ENCODE data around the gene DRG2. TPM values are rescaled to one million over a fixed set of nuclear protein-coding genes. Genes with fewer than 3 reads are reported as not detected.

The DRG2 gene
- total and polyA plus RNA-seq, 2 donors (not counting 3 experiments of a cell fraction or from before 2014, with no cell fraction given), result 50.2 to 60.4 TPM

GRCh38 chr17:18069101-18069500 is 18.6 kb upstream of the DRG2 start:
- no peak overlapping the region for H3K27ac ChIP-seq (ENCODE audit: insufficient read depth, low read depth, low read length)
- dilution Hi-C loops (cut with MboI; ENCODE audit: extremely low pct_ligation_motif_present, low sequenced_read_pairs) (no loop called here), intact Hi-C loops (cut with micrococcal nuclease) (no loop called here)
- BruUV-seq (replicated peaks), result no TSS peak
- no peaks in the 10 kb centered on the region for H3K9me3 ChIP-seq (replicated peaks; ENCODE audit: control insufficient read depth, insufficient read depth, low read length)
- H3K4me2 ChIP-seq (ENCODE audit: insufficient read depth, low read length), result no peak overlapping the region
- no peaks in the 10 kb centered on the region for H4K20me1 ChIP-seq (replicated peaks; ENCODE audit: control insufficient read depth, extremely low read depth, insufficient read depth, low read length)
- ChIA-PET POLR2A (no interaction called here), CTCF (interaction anchor here (1.3 to 1.5 kb wide), 3 partner anchors 10 to 14 kb away, joined by 3 read pairs; no protein-coding TSS in a partner anchor)
- H3K79me2 ChIP-seq (ENCODE audit: control insufficient read depth, insufficient read depth, low read length), result no peaks in the 10 kb centered on the region
- no peak for FAIRE-seq
- H3K9me1 ChIP-seq (replicated peaks; ENCODE audit: control insufficient read depth, extremely low read depth, insufficient read depth, low read length), result no peaks in the 10 kb centered on the region
- H3K4me3 ChIP-seq (replicated peaks in 1 of 3; ENCODE audit: insufficient read depth in 1 of 3, low read depth in 1 of 3, low read length in 3 of 3), result no peak overlapping the region
- no peaks in the 10 kb centered on the region for H3K4me1 ChIP-seq (ENCODE audit: control insufficient read depth, extremely low read depth, insufficient read depth, low read length)
- no peak overlapping the region for H3K9ac ChIP-seq (replicated peaks; ENCODE audit: extremely low read depth, insufficient read depth, low read length)
- peaks cover 0 to 7% of the 10 kb centered on the region in 2 experiments for H3K36me3 ChIP-seq (ENCODE audit: control insufficient read depth in 2 of 2, extremely low read depth in 1 of 2, insufficient read depth in 2 of 2, low read length in 2 of 2)
- TF ChIP-seq JUN (IDR thresholded peaks at IDR 0.05; ENCODE audit: borderline replicate concordance, insufficient read depth, insufficient read length, low read depth) (no peak), POLR2A (IDR thresholded peaks at IDR 0.05; ENCODE audit: low read depth, low read length) (no peak), CTCF (IDR thresholded peaks at IDR 0.05; ENCODE audit: extremely low read depth in 1 of 2, insufficient read depth in 1 of 2, low read depth in 1 of 2, low read length in 2 of 2) (no peak), GATA2 (IDR thresholded peaks at IDR 0.05; ENCODE audit: insufficient read depth, insufficient read length, low read depth, low read length) (no peak), FOS (IDR thresholded peaks at IDR 0.05; ENCODE audit: borderline replicate concordance, insufficient read depth, low read length) (no peak), MYC (IDR thresholded peaks at IDR 0.05; ENCODE audit: low read depth, low read length) (no peak), EZH2 (IDR thresholded peaks at IDR 0.05; ENCODE audit: borderline replicate concordance, low read depth, low read length, severe bottlenecking) (no peak), POLR2AphosphoS5 (IDR thresholded peaks at IDR 0.05; ENCODE audit: insufficient read depth, low read depth, low read length) (no peak), MAX (IDR thresholded peaks at IDR 0.05; ENCODE audit: insufficient read depth, insufficient read length) (no peak)
- H2AFZ ChIP-seq (ENCODE audit: low read depth, low read length), result no peak overlapping the region
- H3K27me3 ChIP-seq (ENCODE audit: control insufficient read depth in 2 of 2, insufficient read depth in 2 of 2, low read length in 2 of 2), result peaks cover 0 to 6% of the 10 kb centered on the region in 2 experiments
- no peak for DNase-seq (ENCODE audit: low read depth, low spot score)
